Measurements from ENCODE around the gene KIF15. TPM values are rescaled to one million over a fixed set of nuclear protein-coding genes. Genes with fewer than 3 reads are reported as not detected.

The KIF15 gene
- total RNA-seq, 6 experiments from 2014 or later: 4.4 to 11.9 (median 9.7) TPM

DNA sequence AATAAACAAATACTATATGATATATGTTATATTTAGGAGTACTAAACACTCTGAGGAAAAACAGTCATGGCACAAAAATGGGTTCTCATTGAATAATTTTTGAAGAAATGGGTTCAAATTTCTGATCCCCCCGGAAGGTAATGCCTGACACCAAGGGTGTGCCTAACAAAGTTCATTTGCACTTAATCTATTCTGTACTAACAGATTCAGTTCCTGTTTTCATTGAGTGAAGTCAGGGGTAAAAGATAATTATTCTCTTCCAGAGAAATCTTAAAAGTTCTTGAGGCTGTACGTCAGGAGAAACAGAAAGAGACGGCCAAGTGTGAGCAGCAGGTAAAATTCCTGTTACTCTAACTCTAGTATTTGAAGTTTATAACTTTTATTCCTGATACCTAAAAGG, 65.6 kb downstream of the KIF15 start:
- peaks cover 6% of the 10 kb centered on the region for H3K9me3 Mint-ChIP-seq
- no peak for TF ChIP-seq CTCF (IDR thresholded peaks at IDR 0.05)
- H3K27ac Mint-ChIP-seq: no peak overlapping the region
- no peak for DNase-seq
- H3K4me1 Mint-ChIP-seq (ENCODE audit: low read depth): peaks cover 26% of the 10 kb centered on the region
- peaks cover 18% of the 10 kb centered on the region for H3K36me3 Mint-ChIP-seq (ENCODE audit: low read depth)
- no peak overlapping the region for H3K4me3 Mint-ChIP-seq
- H3K27me3 Mint-ChIP-seq (ENCODE audit: insufficient read depth): no peaks in the 10 kb centered on the region

- H3K4me3 Mint-ChIP-seq: no peak overlapping the region
- no peak for DNase-seq
- peaks cover 5% of the 10 kb centered on the region; the same call in 1 of the 2 replicates for H3K9me3 Mint-ChIP-seq
- H3K27me3 Mint-ChIP-seq (ENCODE audit: insufficient read depth): no peaks in the 10 kb centered on the region
- H3K27ac Mint-ChIP-seq: no peak overlapping the region
- peaks cover 2% of the 10 kb centered on the region for H3K4me1 Mint-ChIP-seq (ENCODE audit: low read depth)
- no peak for TF ChIP-seq CTCF (IDR thresholded peaks at IDR 0.05)
- H3K36me3 Mint-ChIP-seq (ENCODE audit: low read depth): peaks cover 11% of the 10 kb centered on the region
Observed at GRCh38 chr3:44831232-44831631, 69.6 kb downstream of the KIF15 start.

- peaks cover 5% of the 10 kb centered on the region; the same call in 1 of the 2 replicates for H3K9me3 Mint-ChIP-seq
- H3K4me1 Mint-ChIP-seq (ENCODE audit: low read depth): no peaks in the 10 kb centered on the region
- no peak for DNase-seq
- no peak overlapping the region for H3K27ac Mint-ChIP-seq
- no peak for TF ChIP-seq CTCF (IDR thresholded peaks at IDR 0.05)
- no peak overlapping the region for H3K4me3 Mint-ChIP-seq
- peaks cover 18% of the 10 kb centered on the region for H3K36me3 Mint-ChIP-seq (ENCODE audit: low read depth)
- no peaks in the 10 kb centered on the region for H3K27me3 Mint-ChIP-seq (ENCODE audit: insufficient read depth)
Observed at GRCh38 chr3:44832032-44832431, 70.4 kb downstream of the KIF15 start.

DNA sequence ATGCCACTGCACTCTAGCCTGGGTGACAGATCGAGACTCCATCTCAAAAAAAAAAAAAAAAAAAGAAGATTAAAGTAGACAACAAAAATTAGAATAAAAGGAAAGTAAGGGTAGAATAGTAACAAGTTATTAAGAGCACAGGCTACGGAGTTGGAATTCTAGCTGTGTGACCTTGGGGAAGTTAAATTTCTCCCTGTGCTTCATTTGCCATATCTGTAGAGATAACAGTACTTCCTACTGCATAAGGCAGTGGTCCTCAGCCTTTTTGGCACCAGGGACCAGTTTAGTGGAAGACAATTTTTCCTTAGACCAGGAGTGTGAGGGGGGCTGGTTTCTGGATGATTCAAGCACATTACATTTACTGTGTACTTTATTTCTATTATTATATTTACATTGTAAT, 71.4 kb downstream of the KIF15 start:
- no peak for TF ChIP-seq CTCF (IDR thresholded peaks at IDR 0.05)
- DNase-seq: no peak
- H3K36me3 Mint-ChIP-seq (ENCODE audit: low read depth): peaks cover 21% of the 10 kb centered on the region
- no peak overlapping the region for H3K4me3 Mint-ChIP-seq
- peaks cover 5% of the 10 kb centered on the region; the same call in 1 of the 2 replicates for H3K9me3 Mint-ChIP-seq
- no peak overlapping the region for H3K27ac Mint-ChIP-seq
- H3K27me3 Mint-ChIP-seq (ENCODE audit: insufficient read depth): no peaks in the 10 kb centered on the region
- H3K4me1 Mint-ChIP-seq (ENCODE audit: low read depth): no peaks in the 10 kb centered on the region

GRCh38 chr3:44833394-44833793, 71.8 kb downstream of the KIF15 start:
- no peak for TF ChIP-seq CTCF (IDR thresholded peaks at IDR 0.05)
- Mint-ChIP-seq H3K27me3 (ENCODE audit: insufficient read depth) (no peaks in the 10 kb centered on the region), H3K4me3 (no peak overlapping the region), H3K9me3 (peaks cover 5% of the 10 kb centered on the region; the same call in 1 of the 2 replicates), H3K4me1 (ENCODE audit: low read depth) (no peaks in the 10 kb centered on the region), H3K36me3 (ENCODE audit: low read depth) (peaks cover 26% of the 10 kb centered on the region), H3K27ac (no peak overlapping the region)
- DNase-seq: no peak

- Mint-ChIP-seq H3K27me3 (ENCODE audit: insufficient read depth) (no peaks in the 10 kb centered on the region), H3K9me3 (peaks cover 5% of the 10 kb centered on the region; the same call in 1 of the 2 replicates), H3K27ac (no peak overlapping the region), H3K4me3 (no peak overlapping the region), H3K36me3 (ENCODE audit: low read depth) (peaks cover 30% of the 10 kb centered on the region), H3K4me1 (ENCODE audit: low read depth) (no peaks in the 10 kb centered on the region)
- DNase-seq: no peak
- TF ChIP-seq CTCF (IDR thresholded peaks at IDR 0.05): no peak
Observed at GRCh38 chr3:44835684-44836083, 74.1 kb downstream of the KIF15 start.
